Heart left ventricle (tissue), 13 donors: ENCODE data around the gene KPNA4.

Experiments used
- CTCF ChIP-seq, 12 donors: fragments of 200-600 bp; sonication (generic) in 4 of 12; IDR thresholded peaks; one replicate each; pipeline versions ENCODE4 v1.5.0 to v1.8.0; 2018 to 2022; ENCODE audit warnings: antibody characterized with exemption in 12 of 12, mild to moderate bottlenecking in 5 of 12
- POLR2A ChIP-seq, 2 donors: fragments of 450-650 bp; IDR thresholded peaks; one replicate each; pipeline ENCODE4 v1.6.1; 2017; ENCODE audit warnings: antibody characterized with exemption in 2 of 2, mild to moderate bottlenecking in 2 of 2, moderate library complexity in 2 of 2
- donor health status: ischemic (EF 13 %, LVEDD 7.1; RV severe dilation, severe dysfunction).
- donor health status: DM: no; HTN: yes; CAD: no.
- donor health status: DM: no; HTN: no; CAD: no.
- donor health status: ischemic (EF 25% LVEDD 6.9; RV normal size, moderate dysfunction).
- donor health status: ischemic (EF 25% LVEDD 5.7; RV mildly dilated, moderate dysfunction).
- donor health status: ischemic (EF 35%, LVEDD 5.7; RV mildly dilated, moderate dysfunction).
- donor health status: nonischemic (EF 11% LVEDD 7.7; RV severe dilation, severe dysfunction).
- donor health status: DM: yes; HTN: yes; CAD: no.
- donor health status: PGD.
- donor health status: ischemic (EF 29% LVEDD 5.4; RV normal size, mild dysfunction).
- donor health status: nonischemic (EF 23%, LVEDD 6.1; RV moderate dilation, normal function).

GRCh38 chr3:160455846-160456245 is 109.5 kb downstream of the KPNA4 start:
- TF ChIP-seq POLR2A (IDR thresholded peaks at IDR 0.05) (no peak), CTCF (IDR thresholded peaks at IDR 0.05) (no peak)
